HL-60 (cell line): ENCODE results near the gene MPST.

Experiments used
- DNase-seq, 2 experiments: peaks; one replicate each; pipeline ENCODE4 v3.0.0-alpha.2; 2010 to 2020; ENCODE audit warnings: low read depth in 1 of 2, low spot score in 1 of 2
- H3K27ac ChIP-seq: fragments of 250-450 bp; sonication (Bioruptor Pico); replicated peaks from 2 replicates; pipeline ENCODE4 v1.5.1; 2020; ENCODE audit warnings: mild to moderate bottlenecking, moderate library complexity
- H3K27me3 ChIP-seq: fragments of 250-450 bp; sonication (Bioruptor Pico); 2 replicates; pipeline ENCODE4 v1.5.1; 2021; ENCODE audit warnings: mild to moderate bottlenecking, moderate library complexity; ENCODE audit not compliant: insufficient read depth, poor library complexity, severe bottlenecking
- H3K4me3 ChIP-seq: replicated peaks from 2 replicates; pipeline ENCODE4 v1.5.1; 2011; ENCODE audit warnings: mild to moderate bottlenecking, control low read depth, low read length; ENCODE audit not compliant: insufficient read depth
- GABPA ChIP-seq: IDR thresholded peaks from 2 replicates; pipeline ENCODE4 v1.6.1; 2012; ENCODE audit warnings: low read depth
- POLR2AphosphoS5 ChIP-seq: IDR thresholded peaks from 2 replicates; pipeline ENCODE4 v1.6.1; 2012; ENCODE audit warnings: low read depth
- REST ChIP-seq: IDR thresholded peaks from 2 replicates; pipeline ENCODE4 v1.6.1; 2012; ENCODE audit warnings: low read depth; ENCODE audit not compliant: insufficient replicate concordance
- SPI1 ChIP-seq: IDR thresholded peaks from 2 replicates; pipeline ENCODE4 v1.6.1; 2012; ENCODE audit warnings: low read depth, mild to moderate bottlenecking, borderline replicate concordance
- TF ChIP-seq, protein P1 (sequence below): IDR thresholded peaks from one replicate; pipeline ENCODE4 v1.5.1; 2011; ENCODE audit warnings: low read length, control low read depth, inconsistent platforms; ENCODE audit not compliant: insufficient read depth

Gene MPST

DNA sequence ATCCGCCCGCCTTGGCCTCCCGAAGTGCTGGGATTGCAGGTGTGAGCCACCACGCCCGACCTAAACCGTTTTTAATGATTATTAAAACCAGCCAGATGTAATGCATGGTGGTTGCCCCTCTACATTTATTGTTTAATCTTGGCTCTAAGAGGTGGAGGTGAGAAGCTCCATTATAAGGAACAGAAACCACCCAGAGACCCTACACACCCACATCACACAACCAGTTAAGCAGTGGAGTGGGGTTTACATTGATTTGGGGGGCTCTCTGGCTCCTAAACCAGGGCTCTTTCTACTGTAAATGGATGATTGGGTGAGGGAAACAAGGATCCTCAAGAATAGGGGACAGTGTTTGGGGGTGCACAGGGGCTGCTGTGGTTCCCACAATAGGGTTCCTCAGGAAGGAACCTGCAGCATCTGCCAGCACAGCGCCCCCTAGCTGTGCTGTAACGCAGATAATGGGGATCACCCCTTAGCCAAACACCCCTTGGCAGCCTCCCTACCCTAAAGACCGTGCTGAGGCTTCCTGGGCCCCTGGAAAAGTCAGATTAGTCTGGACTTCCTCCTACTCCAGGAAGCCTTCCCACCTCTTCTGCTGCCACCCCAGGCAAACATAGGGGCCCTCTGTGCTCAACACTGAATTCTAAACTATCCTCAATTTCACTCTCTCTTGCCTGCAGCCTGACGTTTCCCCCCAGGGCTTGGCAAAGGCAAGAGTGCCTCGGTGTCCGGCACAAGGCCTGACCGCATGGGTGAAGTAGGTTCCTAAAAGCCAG, 2.4 kb downstream of the MPST start:
- Histone ChIP-seq H3K27me3 (no peaks in the 10 kb centered on the region), H3K4me3 (no peak overlapping the region), H3K27ac (no peak overlapping the region)
- TF ChIP-seq SPI1 (peak; percentile 8; the same call in 1 of the 2 replicates), REST (no peak), GABPA (peak; percentile 51; the same call in 1 of the 2 replicates), POLR2AphosphoS5 (no peak)
- TF ChIP-seq, protein P1, sequence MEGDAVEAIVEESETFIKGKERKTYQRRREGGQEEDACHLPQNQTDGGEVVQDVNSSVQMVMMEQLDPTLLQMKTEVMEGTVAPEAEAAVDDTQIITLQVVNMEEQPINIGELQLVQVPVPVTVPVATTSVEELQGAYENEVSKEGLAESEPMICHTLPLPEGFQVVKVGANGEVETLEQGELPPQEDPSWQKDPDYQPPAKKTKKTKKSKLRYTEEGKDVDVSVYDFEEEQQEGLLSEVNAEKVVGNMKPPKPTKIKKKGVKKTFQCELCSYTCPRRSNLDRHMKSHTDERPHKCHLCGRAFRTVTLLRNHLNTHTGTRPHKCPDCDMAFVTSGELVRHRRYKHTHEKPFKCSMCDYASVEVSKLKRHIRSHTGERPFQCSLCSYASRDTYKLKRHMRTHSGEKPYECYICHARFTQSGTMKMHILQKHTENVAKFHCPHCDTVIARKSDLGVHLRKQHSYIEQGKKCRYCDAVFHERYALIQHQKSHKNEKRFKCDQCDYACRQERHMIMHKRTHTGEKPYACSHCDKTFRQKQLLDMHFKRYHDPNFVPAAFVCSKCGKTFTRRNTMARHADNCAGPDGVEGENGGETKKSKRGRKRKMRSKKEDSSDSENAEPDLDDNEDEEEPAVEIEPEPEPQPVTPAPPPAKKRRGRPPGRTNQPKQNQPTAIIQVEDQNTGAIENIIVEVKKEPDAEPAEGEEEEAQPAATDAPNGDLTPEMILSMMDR = peak; percentile 88
- peak; percentile 54 to 70 for DNase-seq

GRCh38 chr22:37022483-37023337, 3.2 kb downstream of the MPST start:
- Histone ChIP-seq H3K4me3 (no peak overlapping the region), H3K27ac (no peak overlapping the region), H3K27me3 (no peaks in the 10 kb centered on the region)
- no peak for TF ChIP-seq SPI1
- TF ChIP-seq GABPA = no peak
- TF ChIP-seq POLR2AphosphoS5 = no peak; the same call in 1 of the 2 replicates
- TF ChIP-seq REST = no peak
- TF ChIP-seq, protein P1 = no peak
- no peak for DNase-seq

DNA sequence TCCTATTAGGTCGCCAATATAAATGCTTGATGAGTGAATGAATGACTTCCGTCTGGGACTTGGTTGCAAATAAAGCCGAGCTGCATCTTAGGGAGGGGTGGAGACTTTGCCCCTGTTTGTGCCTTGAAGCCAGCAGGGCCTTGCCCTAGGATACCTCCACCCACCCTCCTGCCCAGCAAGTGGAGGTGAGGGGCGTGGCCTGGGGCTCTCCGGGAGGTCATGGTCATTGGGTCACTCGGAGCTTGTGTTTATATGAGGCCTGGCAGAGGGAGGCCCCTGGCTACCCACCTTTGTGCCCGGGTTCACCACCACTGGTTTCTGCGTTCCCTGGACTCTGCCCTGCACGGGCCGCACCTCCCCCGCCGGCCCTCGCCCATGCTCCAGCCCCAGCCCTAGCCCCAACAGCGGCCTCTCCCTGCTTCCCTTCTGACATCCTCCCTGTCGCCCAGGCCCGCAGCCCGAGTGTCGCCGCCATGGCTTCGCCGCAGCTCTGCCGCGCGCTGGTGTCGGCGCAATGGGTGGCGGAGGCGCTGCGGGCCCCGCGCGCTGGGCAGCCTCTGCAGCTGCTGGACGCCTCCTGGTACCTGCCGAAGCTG, 4.3 kb downstream of the MPST start:
- no peak overlapping the region for H3K27ac ChIP-seq
- H3K4me3 ChIP-seq = no peak overlapping the region
- DNase-seq = no peak
- TF ChIP-seq SPI1 (no peak), GABPA (no peak), REST (no peak), POLR2AphosphoS5 (no peak)
- TF ChIP-seq, protein P1 = no peak
- H3K27me3 ChIP-seq = no peaks in the 10 kb centered on the region
